CD4-positive, alpha-beta T cell treated with Interleukin-6 at 100 ng/mL for 8 hours (primary cell): ENCODE measurements around the gene ALAS2.
"Not testable (repeated sequence)": the region's sequence is repeated elsewhere in the genome, so short reads cannot be mapped to it uniquely, and the experiment has no call there.

Experiments
- DNase-seq: peaks from one replicate; pipeline ENCODE4 v3.0.0-alpha.2; 2020; ENCODE audit warnings: mixed read lengths, low spot score

Gene ALAS2

DNA sequence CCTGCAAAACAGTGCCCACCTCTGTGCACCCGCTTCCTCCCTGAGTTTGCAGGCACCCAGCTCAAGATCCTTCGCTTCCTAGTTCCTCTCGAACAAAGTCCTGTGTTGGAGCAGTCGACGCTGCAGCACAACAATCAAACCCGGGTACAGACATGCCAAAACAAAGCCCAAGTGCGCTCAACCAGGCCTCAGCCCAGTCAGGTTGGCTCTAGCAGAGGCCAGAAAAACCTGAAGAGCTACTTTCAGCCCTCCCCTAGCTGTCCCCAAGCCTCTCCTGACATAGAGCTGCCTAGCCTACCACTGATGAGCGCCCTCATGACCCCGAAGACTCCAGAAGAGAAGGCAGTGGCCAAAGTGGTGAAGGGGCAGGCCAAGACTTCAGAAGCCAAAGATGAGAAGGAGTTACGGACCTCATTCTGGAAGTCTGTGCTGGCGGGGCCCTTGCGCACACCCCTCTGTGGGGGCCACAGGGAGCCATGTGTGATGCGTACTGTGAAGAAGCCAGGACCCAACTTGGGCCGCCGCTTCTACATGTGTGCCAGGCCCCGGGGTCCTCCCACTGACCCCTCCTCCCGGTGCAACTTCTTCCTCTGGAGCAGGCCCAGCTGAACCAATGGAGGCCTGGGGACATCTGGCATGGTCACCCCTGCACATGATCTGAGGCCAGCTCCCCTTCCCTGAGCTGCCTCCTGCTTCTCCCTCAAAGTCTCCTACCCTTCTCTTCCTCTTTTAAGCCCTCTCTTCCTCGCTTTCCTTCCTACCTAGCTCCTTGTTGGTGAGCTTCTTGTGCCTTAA lies 23.8 kb downstream of the ALAS2 start:
- DNase-seq = no peak

DNA sequence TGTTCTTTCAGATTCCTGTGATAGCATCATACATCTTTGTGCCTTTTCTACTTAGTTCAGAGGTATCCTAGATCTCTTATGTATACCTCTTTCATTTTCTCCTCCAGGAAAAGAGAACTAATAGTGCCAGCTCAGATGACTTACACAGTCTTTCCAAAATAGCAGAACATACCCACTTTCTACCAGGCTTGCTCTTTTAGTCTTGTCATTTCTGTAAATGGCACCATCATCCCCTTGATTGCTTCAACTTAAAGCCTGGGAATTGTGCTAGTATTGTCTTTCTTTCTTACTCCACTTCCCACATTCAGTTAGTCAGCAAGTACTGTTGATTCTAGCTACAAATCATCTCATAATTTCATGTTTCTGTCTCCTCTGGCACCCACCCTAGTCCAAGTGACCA lies 25.5 kb downstream of the ALAS2 start:
- DNase-seq = no peak

GRCh38 chrX:55004231-55004630 lies 26.5 kb downstream of the ALAS2 start:
- no peak for DNase-seq

GRCh38 chrX:54999717-55000598 lies 30.8 kb downstream of the ALAS2 start, which contains the start of gene APEX2:
Gene APEX2 (plus strand): TSS chrX:55000363. CDS start chrX:55000423, 60 bp downstream.
- peak; percentile 84 for DNase-seq

GRCh38 chrX:54995621-54996020 lies 35.2 kb downstream of the ALAS2 start:
- DNase-seq = no peak

DNA sequence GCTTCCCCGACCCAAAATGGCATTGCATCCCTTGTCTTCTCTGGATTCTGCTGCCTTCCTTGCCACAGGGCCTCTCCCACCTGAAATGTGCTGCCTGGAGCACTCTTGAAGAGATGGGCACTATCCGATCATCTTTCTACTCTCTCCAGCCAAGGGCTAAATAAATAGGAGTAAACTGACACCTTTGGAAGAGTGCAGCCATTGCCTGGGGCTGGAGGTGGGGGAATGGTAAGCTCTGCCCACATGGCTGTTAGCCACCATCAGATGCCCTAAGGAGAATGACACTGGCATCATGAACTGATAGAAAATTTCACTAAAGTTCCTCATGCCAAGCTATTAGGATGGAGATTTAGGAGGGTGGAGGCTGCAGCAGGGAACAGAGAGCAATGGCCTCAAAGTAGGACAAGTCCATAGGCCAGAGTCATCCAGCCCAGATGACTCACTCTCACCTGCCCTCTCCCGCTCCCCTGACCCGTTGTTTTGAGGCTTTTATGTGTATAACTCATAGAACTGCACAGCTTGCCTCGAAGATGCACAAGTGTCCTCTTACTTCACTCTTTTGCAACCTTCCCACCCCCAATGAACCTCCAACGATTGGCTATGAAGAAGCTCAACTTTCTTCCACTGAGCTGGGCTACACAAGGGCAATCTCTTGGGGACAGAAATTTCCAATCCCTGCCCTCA lies 36.0 kb downstream of the ALAS2 start:
- DNase-seq = no peak

DNA sequence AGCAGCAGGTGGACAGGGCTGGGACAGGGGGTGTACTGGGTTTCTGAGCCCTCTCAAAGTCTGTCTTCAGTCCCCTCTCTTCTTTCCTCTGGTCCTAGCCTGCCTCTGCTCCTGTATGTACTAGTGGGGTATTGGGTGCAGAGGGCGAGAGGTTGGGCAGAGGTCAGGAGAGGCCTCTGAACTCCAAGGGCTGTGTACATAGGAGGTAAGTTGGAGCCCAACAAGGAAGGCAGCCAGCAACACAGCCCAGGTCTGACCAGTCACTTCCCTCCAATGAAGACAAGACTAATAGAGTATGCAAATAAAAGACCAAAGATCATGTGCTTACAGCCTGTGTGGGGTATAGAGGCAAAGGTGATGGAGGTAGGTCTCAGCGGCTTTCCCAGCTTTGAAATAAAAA lies 36.7 kb downstream of the ALAS2 start, which contains the start of gene PFKFB1:
PFKFB1 (minus strand) TSS at position 90 of the 400 bp plus-strand sequence. CDS start 181 bp downstream, outside the sequence.
- DNase-seq = no peak

DNA sequence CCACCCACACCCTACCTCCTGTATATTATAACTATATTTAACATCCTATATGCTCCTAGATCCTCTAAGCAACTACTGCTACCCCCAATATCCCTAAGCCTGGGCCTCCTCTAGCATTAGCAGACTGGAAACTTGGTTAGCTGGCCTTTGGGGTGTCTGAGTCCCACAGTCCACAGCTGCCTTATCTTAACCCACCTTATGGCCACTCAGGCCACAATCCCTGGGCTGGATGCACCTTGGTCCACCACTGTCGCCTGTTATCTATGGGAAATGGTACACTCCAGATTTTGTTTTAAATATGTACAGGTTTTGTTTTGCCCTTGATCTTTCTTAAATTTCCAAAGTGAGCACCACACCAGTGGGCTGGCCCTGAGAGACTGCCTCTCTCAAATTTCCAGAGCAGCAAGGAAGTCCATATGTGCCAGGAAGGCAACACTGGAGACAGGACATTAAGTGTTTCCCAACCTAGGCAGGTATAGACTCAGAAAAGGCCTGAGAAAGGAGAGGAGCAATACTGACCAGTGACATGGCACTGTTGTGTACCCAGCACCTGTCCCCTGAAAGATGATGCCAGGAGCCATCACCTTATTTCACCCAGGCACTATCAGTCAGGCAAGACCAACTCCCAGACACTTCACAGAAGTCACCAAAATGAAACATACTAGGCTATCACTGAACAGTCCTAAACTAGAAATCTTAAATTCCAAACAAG lies 37.7 kb downstream of the ALAS2 start:
- no peak for DNase-seq

DNA sequence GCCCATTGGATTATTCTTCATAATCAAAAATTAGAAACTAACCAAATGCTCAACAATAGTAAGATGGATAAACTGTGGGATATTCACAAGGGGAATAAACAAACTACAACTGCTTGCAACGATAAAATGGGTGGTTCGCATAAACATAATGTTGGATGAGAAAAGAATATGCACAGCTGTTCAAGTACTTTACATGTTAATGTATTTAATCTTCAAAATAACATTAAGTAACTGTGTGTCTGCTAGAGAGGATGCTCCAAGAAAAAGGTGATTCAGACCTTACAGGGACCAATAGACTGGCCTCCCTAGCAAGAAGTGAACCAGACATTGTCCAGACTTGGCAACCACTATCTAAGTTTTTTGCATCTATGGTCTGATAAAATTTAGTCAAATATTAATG lies 39.1 kb downstream of the ALAS2 start:
- DNase-seq = no peak

GRCh38 chrX:54983306-54983705 lies 47.5 kb downstream of the ALAS2 start:
- not testable (repeated sequence) for DNase-seq

DNA sequence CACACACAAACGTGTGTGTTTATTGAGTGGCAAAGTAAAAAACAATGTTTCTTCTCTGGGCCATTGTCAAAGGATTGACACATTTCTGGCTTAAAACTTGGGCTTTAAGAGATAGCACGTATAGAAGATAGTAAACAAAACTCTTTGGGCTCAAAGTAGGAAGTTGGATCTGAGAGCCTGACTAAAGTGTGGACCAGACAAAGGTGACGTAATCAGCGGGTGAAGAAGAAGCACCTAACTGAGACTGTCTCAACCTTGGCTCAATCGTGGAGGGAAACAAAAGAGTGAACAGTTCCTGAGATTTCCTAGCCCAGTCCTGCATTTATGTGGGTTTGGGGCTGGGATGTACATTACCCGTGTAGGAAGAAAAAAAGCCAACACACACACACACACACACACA lies 50.4 kb downstream of the ALAS2 start:
- DNase-seq = no peak

DNA sequence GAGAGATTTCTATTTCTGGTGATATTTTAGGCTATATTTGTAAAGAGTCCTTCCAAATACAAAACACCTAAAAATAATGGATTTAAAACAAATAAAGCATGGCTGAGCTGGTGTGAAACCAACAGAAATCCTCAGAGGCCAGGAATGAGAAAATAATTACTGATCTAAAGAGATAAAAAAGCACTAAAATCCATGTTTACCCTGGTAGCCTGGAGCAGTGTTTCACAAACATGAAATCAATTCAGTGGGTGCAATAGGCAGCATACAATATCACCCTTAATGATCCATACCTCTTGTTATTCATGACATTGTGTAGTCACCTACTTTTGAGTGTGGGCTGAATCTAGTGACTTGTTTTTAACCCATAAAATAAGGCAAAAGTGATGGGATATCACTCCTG lies 51.3 kb downstream of the ALAS2 start:
- no peak for DNase-seq

DNA sequence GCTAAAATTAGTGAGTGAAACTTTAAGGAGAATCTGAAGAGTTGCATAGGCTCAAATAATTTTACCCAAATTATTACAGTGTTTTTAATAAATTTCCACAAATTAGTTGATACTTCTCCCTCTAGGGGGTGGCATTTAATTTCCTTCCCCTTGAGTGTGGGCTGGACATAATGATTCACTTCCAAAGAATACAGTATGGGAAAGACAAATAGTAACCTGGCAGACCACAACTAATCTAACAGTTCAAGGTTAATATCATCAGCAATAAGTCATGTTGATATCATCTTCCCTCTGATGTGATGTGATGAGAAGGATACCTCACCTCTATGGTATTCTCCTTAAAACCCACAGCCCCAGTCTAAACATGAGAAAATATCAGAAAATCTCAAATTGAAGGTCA lies 52.3 kb downstream of the ALAS2 start:
- no peak for DNase-seq

GRCh38 chrX:54977387-54977786 lies 53.4 kb downstream of the ALAS2 start:
- no peak for DNase-seq

DNA sequence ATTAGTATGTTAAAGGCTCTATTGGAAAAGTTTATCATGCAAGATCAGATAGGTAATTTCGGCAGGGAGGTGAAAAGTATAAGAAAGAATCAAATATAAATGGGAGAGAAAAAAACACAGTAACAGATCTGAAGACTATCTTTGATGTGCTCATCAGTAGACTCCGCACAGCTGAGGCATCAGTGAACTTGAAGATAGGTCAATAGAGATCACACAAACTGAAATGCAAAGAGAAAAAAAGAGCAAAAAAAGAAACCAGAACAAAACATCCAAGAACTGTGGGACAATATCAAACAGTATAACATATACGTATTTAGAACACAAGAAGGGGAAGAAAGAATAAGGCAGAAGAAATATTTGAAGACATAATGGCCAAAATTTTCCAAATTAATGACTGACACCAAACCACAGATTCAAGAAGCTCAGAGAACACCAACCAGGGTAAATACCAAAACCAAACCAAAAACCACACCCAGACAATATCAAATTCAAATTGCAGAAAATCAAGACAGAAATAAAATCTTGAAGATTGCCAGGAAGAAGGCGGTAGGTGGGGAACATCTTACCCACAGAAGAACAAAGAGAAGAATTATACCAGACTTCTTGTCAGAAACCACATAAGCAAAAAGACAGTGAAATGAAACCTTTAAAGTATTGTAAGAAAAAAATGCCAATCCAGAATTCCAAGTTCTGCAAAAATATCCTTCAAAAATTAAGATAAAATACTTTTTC lies 65.8 kb downstream of the ALAS2 start:
- peak; percentile 13 for DNase-seq

DNA sequence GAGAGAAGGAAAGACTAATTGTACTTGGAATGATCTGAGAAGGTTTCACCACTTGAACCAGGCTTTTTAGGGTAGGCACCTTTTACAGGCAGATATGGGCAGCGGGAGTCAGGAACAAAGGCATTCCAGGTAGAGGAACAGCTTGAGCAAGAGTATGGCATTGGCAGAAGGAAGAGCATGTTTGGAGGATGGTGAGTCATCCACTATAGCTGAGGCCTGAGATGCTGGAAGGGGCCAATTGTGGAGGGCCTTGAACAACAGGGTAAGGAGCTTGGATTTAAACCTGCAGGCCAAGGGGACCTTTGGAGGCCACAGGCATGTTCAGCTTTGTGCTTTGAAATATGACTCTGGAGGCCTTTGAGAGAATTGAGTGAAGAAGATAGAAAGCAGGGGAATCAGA lies 69.0 kb downstream of the ALAS2 start:
- DNase-seq = no peak
